Measurements from ENCODE around the gene HDAC4.

DNA sequence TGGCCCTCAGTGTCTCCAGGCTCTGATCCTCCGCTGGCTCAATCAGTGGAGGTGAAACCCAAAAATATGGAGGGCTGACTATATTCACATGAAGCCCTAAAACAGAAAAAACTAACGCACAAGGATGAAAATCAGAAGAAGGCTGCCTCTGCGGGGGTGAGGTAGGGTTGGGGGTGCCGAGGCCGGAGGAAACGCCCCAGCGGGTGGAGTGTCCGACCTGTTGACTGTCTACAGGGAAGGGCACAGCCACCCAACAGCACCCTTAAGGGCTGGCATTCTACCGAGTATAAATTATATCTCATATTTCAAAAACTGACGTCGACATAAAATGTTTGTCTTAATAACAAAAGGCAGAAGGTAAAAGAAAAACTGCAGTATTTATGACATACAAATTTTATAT lies 223.5 kb downstream of the HDAC4 start:
- no peak for TF ChIP-seq CTCF (conservative IDR thresholded peaks at IDR 0.05; ENCODE audit: low read depth, low read length)
- TF ChIP-seq MXI1 (IDR thresholded peaks at IDR 0.05; ENCODE audit: borderline replicate concordance, low read depth, low read length) = no peak
- no peak for TF ChIP-seq RFX5 (IDR thresholded peaks at IDR 0.05; ENCODE audit: low read depth, low read length)
- TF ChIP-seq SMC3 (IDR thresholded peaks at IDR 0.05; ENCODE audit: low read depth, low read length) = no peak
- no peak for TF ChIP-seq POLR2A (IDR thresholded peaks at IDR 0.05; ENCODE audit: low read depth, low read length)

Measured in IMR-90 (cell line).